Measurements from ENCODE around the gene EPHA4. TPM values are rescaled to one million over a fixed set of nuclear protein-coding genes. Genes with fewer than 3 reads are reported as not detected.

Gene EPHA4
- total and polyA plus RNA-seq, 2 donors (not counting 1 experiment from before 2014, with no cell fraction given): 10.7 to 54.9 TPM

GRCh38 chr2:221377597-221377996 lies 194.5 kb downstream of the EPHA4 start:
- H3K79me2 ChIP-seq (ENCODE audit: control insufficient read depth, insufficient read depth, low read length): no peaks in the 10 kb centered on the region
- intact Hi-C loops (cut with micrococcal nuclease): no loop called here
- no peaks in the 10 kb centered on the region for H4K20me1 ChIP-seq (ENCODE audit: control insufficient read depth, insufficient read depth, low read length, poor library complexity, severe bottlenecking)
- H3K4me3 ChIP-seq (ENCODE audit: control extremely low read depth in 1 of 5, extremely low read depth in 1 of 5, insufficient read depth in 1 of 5, low read depth in 2 of 5, low read length in 4 of 5): no peak overlapping the region
- ATAC-seq (ENCODE audit: low read depth) (no peak), DNase-seq (no peak)
- 0% methylated on average over 1 of the region's 2 CpGs for WGBS (ENCODE audit: insufficient coverage)
- Mint-ChIP-seq H3K9me3 (ENCODE audit: insufficient read depth) (no peaks in the 10 kb centered on the region), H3K4me3 (no peak overlapping the region), H3K27ac (no peak overlapping the region), H3K27me3 (peaks cover 3% of the 10 kb centered on the region), H3K4me1 (peaks cover 2% of the 10 kb centered on the region)
- H3K27me3 ChIP-seq (replicated peaks in 1 of 4; ENCODE audit: control extremely low read depth in 1 of 4, control insufficient read depth in 3 of 4, insufficient read depth in 4 of 4, low read length in 3 of 4): no peaks in the 10 kb centered on the region
- H3K9me3 ChIP-seq (ENCODE audit: control extremely low read depth in 1 of 3, control insufficient read depth in 2 of 3, insufficient read depth in 1 of 3, low read length in 2 of 3): no peaks in the 10 kb centered on the region
- H3K4me1 ChIP-seq (ENCODE audit: control insufficient read depth in 2 of 2, insufficient read depth in 2 of 2, low read length in 2 of 2): no peaks in the 10 kb centered on the region
- H3K36me3 ChIP-seq (replicated peaks in 1 of 2; ENCODE audit: control extremely low read depth in 1 of 2, control insufficient read depth in 1 of 2, extremely low read depth in 1 of 2, insufficient read depth in 2 of 2, low read length in 1 of 2): no peaks in the 10 kb centered on the region
- ChIA-PET CTCF (no interaction called here), POLR2A (interaction anchor here (0.5 kb wide), 1 partner anchor 194 kb away, joined by 3 read pairs; no protein-coding TSS in a partner anchor)
- no peak overlapping the region for H3K9ac ChIP-seq (ENCODE audit: low read length)
- TF ChIP-seq CTCF (IDR thresholded peaks at IDR 0.05) (no peak), EZH2 (IDR thresholded peaks at IDR 0.05; ENCODE audit: borderline replicate concordance, insufficient read depth, low read depth, low read length, poor library complexity, severe bottlenecking) (no peak)
- H3K4me2 ChIP-seq (replicated peaks; ENCODE audit: low read depth, low read length, poor library complexity, severe bottlenecking): no peak overlapping the region
- H2AFZ ChIP-seq (ENCODE audit: insufficient read depth, low read depth, low read length, poor library complexity, severe bottlenecking): no peak overlapping the region
- no peak overlapping the region for H3K27ac ChIP-seq (ENCODE audit: low read length in 2 of 2)

- TF ChIP-seq CTCF (IDR thresholded peaks at IDR 0.05): no peak
- no peak for TF ChIP-seq EZH2 (IDR thresholded peaks at IDR 0.05; ENCODE audit: borderline replicate concordance, insufficient read depth, low read depth, low read length, poor library complexity, severe bottlenecking)
- ChIA-PET CTCF (no interaction called here), POLR2A (interaction anchor here (0.5 kb wide), 1 partner anchor 194 kb away, joined by 3 read pairs; no protein-coding TSS in a partner anchor)
- ATAC-seq (ENCODE audit: low read depth) (no peak), DNase-seq (no peak)
- no peak overlapping the region for H3K9ac ChIP-seq (ENCODE audit: low read length)
- H4K20me1 ChIP-seq (ENCODE audit: control insufficient read depth, insufficient read depth, low read length, poor library complexity, severe bottlenecking): no peaks in the 10 kb centered on the region
- H3K27me3 ChIP-seq (replicated peaks in 1 of 4; ENCODE audit: control extremely low read depth in 1 of 4, control insufficient read depth in 3 of 4, insufficient read depth in 4 of 4, low read length in 3 of 4): no peaks in the 10 kb centered on the region
- peaks cover 2% of the 10 kb centered on the region for H3K4me1 Mint-ChIP-seq
- H3K27ac ChIP-seq (ENCODE audit: low read length in 2 of 2): no peak overlapping the region
- no peaks in the 10 kb centered on the region for H3K36me3 ChIP-seq (replicated peaks in 1 of 2; ENCODE audit: control extremely low read depth in 1 of 2, control insufficient read depth in 1 of 2, extremely low read depth in 1 of 2, insufficient read depth in 2 of 2, low read length in 1 of 2)
- no peaks in the 10 kb centered on the region for H3K79me2 ChIP-seq (ENCODE audit: control insufficient read depth, insufficient read depth, low read length)
- H2AFZ ChIP-seq (ENCODE audit: insufficient read depth, low read depth, low read length, poor library complexity, severe bottlenecking): no peak overlapping the region
- intact Hi-C loops (cut with micrococcal nuclease): no loop called here
- H3K4me3 Mint-ChIP-seq: no peak overlapping the region
- no CpG with 5 or more reads among the region's 2 CpGs for WGBS (ENCODE audit: insufficient coverage)
- no peak overlapping the region for H3K27ac Mint-ChIP-seq
- H3K9me3 Mint-ChIP-seq (ENCODE audit: insufficient read depth): no peaks in the 10 kb centered on the region
- H3K27me3 Mint-ChIP-seq: peaks cover 9% of the 10 kb centered on the region
- H3K9me3 ChIP-seq (ENCODE audit: control extremely low read depth in 1 of 3, control insufficient read depth in 2 of 3, insufficient read depth in 1 of 3, low read length in 2 of 3): no peaks in the 10 kb centered on the region
- no peak overlapping the region for H3K4me2 ChIP-seq (replicated peaks; ENCODE audit: low read depth, low read length, poor library complexity, severe bottlenecking)
- H3K4me1 ChIP-seq (ENCODE audit: control insufficient read depth in 2 of 2, insufficient read depth in 2 of 2, low read length in 2 of 2): no peaks in the 10 kb centered on the region
- no peak overlapping the region for H3K4me3 ChIP-seq (ENCODE audit: control extremely low read depth in 1 of 5, extremely low read depth in 1 of 5, insufficient read depth in 1 of 5, low read depth in 2 of 5, low read length in 4 of 5)
Measured at GRCh38 chr2:221377066-221377465, 195.0 kb downstream of the EPHA4 start.
